B cell (primary cell): Measurements from ENCODE around the gene ITIH3. TPM values are rescaled to one million over a fixed set of nuclear protein-coding genes. Genes with fewer than 3 reads are reported as not detected.

Experiments used
- ATAC-seq: fragments of 200-7000 bp; cut with Tn5 transposase; one replicate; pipeline ENCODE4 v1.10.0; 2021; ENCODE audit warnings: low read depth, mild to moderate bottlenecking, moderate number of reproducible peaks, moderate library complexity
- CTCF ChIA-PET: fragments of 350-600 bp; sonication (Branson Sonifier 250); formaldehyde crosslinking; loops from one replicate; lab custom pipeline; 2021; ENCODE audit warnings: antibody characterized with exemption, inconsistent platforms; lab: Charles Lee
- POLR2A ChIA-PET: fragments of 350-600 bp; sonication (Branson Sonifier 250); formaldehyde crosslinking; loops from one replicate; lab custom pipeline; 2021; ENCODE audit warnings: antibody characterized with exemption; lab: Charles Lee
- DNase-seq: peaks from one replicate; pipeline ENCODE4 v3.0.0; 2013
- H2AFZ ChIP-seq: 2 replicates; pipeline ENCODE4 v1.6.1; 2012; ENCODE audit warnings: mild to moderate bottlenecking, low read depth, low read length; ENCODE audit not compliant: insufficient read depth, poor library complexity, severe bottlenecking
- H3K27ac ChIP-seq, 2 donors: 1 replicate in 1 of 2; 2 replicates in 1 of 2; pipeline ENCODE4 v1.5.1; 2012 to 2013; ENCODE audit warnings: low read length in 2 of 2, mild to moderate bottlenecking in 2 of 2, moderate library complexity in 1 of 2
- H3K27me3 ChIP-seq, 4 experiments: fragments of 200-600 bp in 1 of 4; sonication (generic) in 1 of 4; replicated peaks in 1 of 4; 1 replicate in 2 of 4; 2 replicates in 2 of 4; pipeline versions ENCODE4 v1.6.1 to v1.7.0; 2013 to 2016; ENCODE audit warnings: low read length in 3 of 4, mild to moderate bottlenecking in 2 of 4, mixed read lengths in 1 of 4, moderate library complexity in 1 of 4; ENCODE audit not compliant: insufficient read depth in 4 of 4, control insufficient read depth in 3 of 4; ENCODE audit errors: control extremely low read depth in 1 of 4
- H3K36me3 ChIP-seq, 2 experiments: replicated peaks in 1 of 2; 1 replicate in 1 of 2; 2 replicates in 1 of 2; pipeline versions ENCODE4 v1.6.1 to v1.7.1; 2013; ENCODE audit warnings: low read length in 1 of 2; ENCODE audit not compliant: insufficient read depth in 2 of 2, control insufficient read depth in 1 of 2; ENCODE audit errors: control extremely low read depth in 1 of 2, extremely low read depth in 1 of 2
- H3K4me1 ChIP-seq, 2 donors: fragments of 200-600 bp in 1 of 2; sonication (generic) in 1 of 2; 1 replicate in 1 of 2; 2 replicates in 1 of 2; pipeline versions ENCODE4 v1.5.1 to v1.6.1; 2013 to 2017; ENCODE audit warnings: low read length in 2 of 2; ENCODE audit not compliant: control insufficient read depth in 2 of 2, insufficient read depth in 2 of 2
- H3K4me2 ChIP-seq: replicated peaks from 2 replicates; pipeline ENCODE3; 2012; ENCODE audit warnings: mild to moderate bottlenecking, low read depth, low read length; ENCODE audit not compliant: poor library complexity, severe bottlenecking
- H3K4me3 ChIP-seq, 5 experiments: fragments of 200-600 bp in 1 of 5; sonication (generic) in 1 of 5; 1 replicate in 3 of 5; 2 replicates in 2 of 5; pipeline versions ENCODE4 v1.5.1 to v1.7.0; 2011 to 2016; ENCODE audit warnings: low read length in 4 of 5, mild to moderate bottlenecking in 4 of 5, low read depth in 2 of 5, control low read depth in 1 of 5, moderate library complexity in 1 of 5; ENCODE audit not compliant: insufficient read depth in 1 of 5; ENCODE audit errors: control extremely low read depth in 1 of 5, extremely low read depth in 1 of 5
- H3K79me2 ChIP-seq: fragments of 200-600 bp; sonication (generic); one replicate; pipeline ENCODE4 v1.6.0; 2016; ENCODE audit warnings: low read length; ENCODE audit not compliant: control insufficient read depth, insufficient read depth
- H3K9ac ChIP-seq: fragments of 200-600 bp; sonication (generic); 2 replicates; pipeline ENCODE4 v1.6.1; 2017; ENCODE audit warnings: mild to moderate bottlenecking, low read length, moderate library complexity
- H3K9me3 ChIP-seq, 3 donors: one replicate each; pipeline versions ENCODE4 v1.6.1 to v1.7.1; 2013; ENCODE audit warnings: low read length in 2 of 3; ENCODE audit not compliant: control insufficient read depth in 2 of 3, insufficient read depth in 1 of 3; ENCODE audit errors: control extremely low read depth in 1 of 3
- H4K20me1 ChIP-seq: 2 replicates; pipeline ENCODE4 v1.6.0; 2012; ENCODE audit warnings: mild to moderate bottlenecking, low read length; ENCODE audit not compliant: insufficient read depth, control insufficient read depth, poor library complexity, severe bottlenecking
- H3K27ac Mint-ChIP-seq: one replicate; pipeline ENCODE4 v1.8.0; 2021; ENCODE audit warnings: mixed read lengths
- H3K27me3 Mint-ChIP-seq: one replicate; pipeline ENCODE4 v1.8.0; 2021; ENCODE audit warnings: mixed read lengths
- H3K4me1 Mint-ChIP-seq: one replicate; pipeline ENCODE4 v1.8.0; 2021; ENCODE audit warnings: mixed read lengths
- H3K4me3 Mint-ChIP-seq: one replicate; pipeline ENCODE4 v1.8.0; 2021; ENCODE audit warnings: mixed read lengths
- H3K9me3 Mint-ChIP-seq: one replicate; pipeline ENCODE4 v1.8.0; 2022; ENCODE audit warnings: mixed read lengths; ENCODE audit not compliant: insufficient read depth
- CTCF ChIP-seq: fragments of 200-600 bp; IDR thresholded peaks from one replicate; pipeline ENCODE4 v1.8.0; 2022; ENCODE audit warnings: antibody characterized with exemption, mild to moderate bottlenecking
- EZH2 ChIP-seq: IDR thresholded peaks from 2 replicates; pipeline ENCODE4 v1.6.1; 2012; ENCODE audit warnings: borderline replicate concordance, low read depth, mild to moderate bottlenecking, moderate library complexity, low read length; ENCODE audit not compliant: insufficient read depth, poor library complexity, severe bottlenecking
- WGBS: methylation state at CpG from one replicate; pipeline ENCODE4 v1.1.5; 2013; ENCODE audit warnings: missing lambda C conversion rate; ENCODE audit not compliant: insufficient coverage; 5-methylcytosine and 5-hydroxymethylcytosine counted together
- intact Hi-C: fragments of 100-400 bp; cut with micrococcal nuclease; formaldehyde crosslinking; loops from one replicate; pipeline ENCODE4 v1.10.0; 2022
- polyA plus RNA-seq: library from polyadenylated mRNA; depleted of rRNA; stranded (reverse); fragments of >200 nt; gene quantifications from 2 replicates; pipeline ENCODE4 v1.2.3, GENCODE V29; 2012
- total RNA-seq, 2 donors: library from RNA; stranded (reverse); fragments of 120-200 nt in 1 of 2; gene quantifications; 1 replicate in 1 of 2; 2 replicates in 1 of 2; pipeline versions ENCODE4 v1.2.3 to v1.2.4, GENCODE V29; 2013 to 2022

Gene ITIH3
- total and polyA plus RNA-seq, 2 donors (not counting 1 experiment from before 2014, with no cell fraction given), result not detected

- Histone ChIP-seq H3K79me2 (no peaks in the 10 kb centered on the region), H3K27me3 (no peaks in the 10 kb centered on the region), H3K4me1 (peaks cover 14 to 19% of the 10 kb centered on the region in 2 donors), H3K4me3 (no peak overlapping the region), H2AFZ (peak overlapping the region; percentile 56), H3K27ac (no peak overlapping the region), H3K36me3 (no peaks in the 10 kb centered on the region), H4K20me1 (no peaks in the 10 kb centered on the region), H3K4me2 (no peak overlapping the region), H3K9ac (no peak overlapping the region), H3K9me3 (no peaks in the 10 kb centered on the region)
- no peaks in the 10 kb centered on the region for H3K9me3 Mint-ChIP-seq
- no peaks in the 10 kb centered on the region for H3K27me3 Mint-ChIP-seq
- POLR2A ChIA-PET, result interaction anchor here (1.9 kb wide), 1 partner anchor 7 kb away, joined by 15 read pairs; the partner anchor contains the start of gene NEK4
- no peak overlapping the region for H3K4me3 Mint-ChIP-seq
- peak overlapping the region; percentile 6 for H3K27ac Mint-ChIP-seq
- intact Hi-C loops, result no loop called here
- H3K4me1 Mint-ChIP-seq, result peaks cover 14% of the 10 kb centered on the region
- DNase-seq (no peak), ATAC-seq (no peak)
- CTCF ChIA-PET, result no interaction called here
- TF ChIP-seq CTCF (no peak), EZH2 (no peak)
- 61% methylated on average over 15 of the region's 17 CpGs for WGBS
Measured at GRCh38 chr3:52777959-52778805, 16.4 kb upstream of the ITIH3 start.
